Measurements from ENCODE around the gene TUBAL3. TPM values are rescaled to one million over a fixed set of nuclear protein-coding genes. Genes with fewer than 3 reads are reported as not detected.

Gene TUBAL3
- total RNA-seq, 1 experiment from 2014 or later = not detected

DNA sequence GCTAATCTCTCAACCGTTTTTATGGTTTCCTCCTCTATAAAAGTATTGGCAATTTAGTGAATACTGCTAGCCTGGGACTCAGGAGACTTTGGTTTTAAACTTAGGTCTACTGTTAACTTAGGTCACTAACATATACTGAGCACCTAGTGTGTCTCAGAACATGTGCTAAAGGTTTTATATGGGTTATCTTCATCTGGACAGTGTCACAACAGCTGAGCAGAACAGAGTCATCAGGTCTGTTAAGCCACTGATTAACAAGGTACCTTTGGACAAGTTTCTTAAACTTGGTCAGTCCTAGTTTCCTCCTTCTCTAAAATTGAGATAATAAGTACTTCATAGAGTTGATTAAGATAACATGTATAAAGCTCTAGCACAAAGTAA, 38.4 kb upstream of the TUBAL3 start:
- no CpG with 5 or more reads among the region's 1 CpG for WGBS (ENCODE audit: extremely low coverage, insufficient read length, low lambda C conversion rate)

More for the DNA sequence above, 38.4 kb upstream of the TUBAL3 start:
- H3K18ac ChIP-seq (ENCODE audit: insufficient read length, low read depth, low read length) = no peak overlapping the region
- H3K4me1 ChIP-seq (ENCODE audit: insufficient read depth, low read length) = no peaks in the 10 kb centered on the region
- H2BK12ac ChIP-seq (ENCODE audit: insufficient read length, low read depth, low read length) = no peak overlapping the region
- peaks cover 20 to 21% of the 10 kb centered on the region in 2 experiments for H3K4me1 Mint-ChIP-seq
- H2AFZ ChIP-seq (ENCODE audit: low read length) = no peak overlapping the region
- no peak overlapping the region for H3K4me2 ChIP-seq (ENCODE audit: insufficient read depth, insufficient read length, low read length)
- no peak overlapping the region for H3K23ac ChIP-seq (ENCODE audit: insufficient read length, low read depth, low read length)
- H3K9me3 Mint-ChIP-seq = no peaks in the 10 kb centered on the region
- no peak overlapping the region for H3K4me3 Mint-ChIP-seq
- no peaks in the 10 kb centered on the region for H3K23me2 ChIP-seq (ENCODE audit: insufficient read length, low read depth, low read length, poor library complexity, severe bottlenecking)
- H3K27me3 Mint-ChIP-seq (ENCODE audit: low read depth) = no peaks in the 10 kb centered on the region
- H2BK5ac ChIP-seq (ENCODE audit: insufficient read length, low read length) = no peak overlapping the region
- no peaks in the 10 kb centered on the region for H3K9me3 ChIP-seq (ENCODE audit: control insufficient read depth, low read depth, low read length)
- H2BK120ac ChIP-seq (ENCODE audit: low read depth, low read length, poor library complexity, severe bottlenecking) = no peak overlapping the region
- no peak overlapping the region for H2AK5ac ChIP-seq (ENCODE audit: insufficient read length, low read length)
- H3K27me3 ChIP-seq (ENCODE audit: insufficient read depth, low read length) = no peaks in the 10 kb centered on the region
- H3K27ac ChIP-seq (ENCODE audit: insufficient read length, low read depth, low read length) = no peak overlapping the region
- H3K4ac ChIP-seq (ENCODE audit: low read depth, low read length) = no peak overlapping the region
- peaks cover 0 to 2% (median 0%) of the 10 kb centered on the region in 3 experiments; a peak in 4 of 7 replicates for H3K36me3 Mint-ChIP-seq (ENCODE audit: insufficient read depth in 1 of 3, low read depth in 3 of 3)
- H4K8ac ChIP-seq (replicated peaks; ENCODE audit: insufficient read length, low read depth, low read length) = no peak overlapping the region
- no peak for DNase-seq
- H3T11ph ChIP-seq (ENCODE audit: low read length) = no peak overlapping the region
- H3K79me1 ChIP-seq (ENCODE audit: insufficient read depth, low read depth, low read length, poor library complexity, severe bottlenecking) = no peaks in the 10 kb centered on the region
- TF ChIP-seq, protein P1, sequence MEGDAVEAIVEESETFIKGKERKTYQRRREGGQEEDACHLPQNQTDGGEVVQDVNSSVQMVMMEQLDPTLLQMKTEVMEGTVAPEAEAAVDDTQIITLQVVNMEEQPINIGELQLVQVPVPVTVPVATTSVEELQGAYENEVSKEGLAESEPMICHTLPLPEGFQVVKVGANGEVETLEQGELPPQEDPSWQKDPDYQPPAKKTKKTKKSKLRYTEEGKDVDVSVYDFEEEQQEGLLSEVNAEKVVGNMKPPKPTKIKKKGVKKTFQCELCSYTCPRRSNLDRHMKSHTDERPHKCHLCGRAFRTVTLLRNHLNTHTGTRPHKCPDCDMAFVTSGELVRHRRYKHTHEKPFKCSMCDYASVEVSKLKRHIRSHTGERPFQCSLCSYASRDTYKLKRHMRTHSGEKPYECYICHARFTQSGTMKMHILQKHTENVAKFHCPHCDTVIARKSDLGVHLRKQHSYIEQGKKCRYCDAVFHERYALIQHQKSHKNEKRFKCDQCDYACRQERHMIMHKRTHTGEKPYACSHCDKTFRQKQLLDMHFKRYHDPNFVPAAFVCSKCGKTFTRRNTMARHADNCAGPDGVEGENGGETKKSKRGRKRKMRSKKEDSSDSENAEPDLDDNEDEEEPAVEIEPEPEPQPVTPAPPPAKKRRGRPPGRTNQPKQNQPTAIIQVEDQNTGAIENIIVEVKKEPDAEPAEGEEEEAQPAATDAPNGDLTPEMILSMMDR (conservative IDR thresholded peaks at IDR 0.05) = no peak
- H2BK15ac ChIP-seq (ENCODE audit: low read depth, low read length) = no peak overlapping the region
- H4K91ac ChIP-seq (ENCODE audit: insufficient read length, low read depth, low read length) = no peak overlapping the region
- H3K79me2 ChIP-seq (ENCODE audit: insufficient read depth, low read length) = peaks cover 5% of the 10 kb centered on the region; the same call in 1 of the 2 replicates
- H4K5ac ChIP-seq (ENCODE audit: insufficient read length, low read depth, low read length) = no peak overlapping the region
- H3K9ac ChIP-seq (ENCODE audit: extremely low read depth, insufficient read length, low read length) = no peak overlapping the region
- H2BK20ac ChIP-seq (ENCODE audit: low read depth, low read length, poor library complexity, severe bottlenecking) = no peak overlapping the region
- H3K14ac ChIP-seq (ENCODE audit: insufficient read depth, low read length) = no peak overlapping the region
- no peak overlapping the region for H3K56ac ChIP-seq (ENCODE audit: insufficient read length, low read depth, low read length)
- H3K27ac Mint-ChIP-seq = no peak overlapping the region
- H4K20me1 ChIP-seq (ENCODE audit: control insufficient read depth, insufficient read depth, insufficient read length) = no peaks in the 10 kb centered on the region
